Measurements from ENCODE around the gene SUPT20HL2.
"Not testable (repeated sequence)": the region's sequence is repeated elsewhere in the genome, so short reads cannot be mapped to it uniquely, and the experiment has no call there.

- TF ChIP-seq REST (IDR thresholded peaks at IDR 0.05; ENCODE audit: unreplicated experiment); POLR2AphosphoS5 (IDR thresholded peaks at IDR 0.05; ENCODE audit: low read depth); CREB1 (CRISPR knock-in tag; IDR thresholded peaks at IDR 0.05; ENCODE audit: low read depth); EZH2 (IDR thresholded peaks at IDR 0.05; ENCODE audit: low read depth, unreplicated experiment): not testable (repeated sequence)
- TF ChIP-seq, protein P1, sequence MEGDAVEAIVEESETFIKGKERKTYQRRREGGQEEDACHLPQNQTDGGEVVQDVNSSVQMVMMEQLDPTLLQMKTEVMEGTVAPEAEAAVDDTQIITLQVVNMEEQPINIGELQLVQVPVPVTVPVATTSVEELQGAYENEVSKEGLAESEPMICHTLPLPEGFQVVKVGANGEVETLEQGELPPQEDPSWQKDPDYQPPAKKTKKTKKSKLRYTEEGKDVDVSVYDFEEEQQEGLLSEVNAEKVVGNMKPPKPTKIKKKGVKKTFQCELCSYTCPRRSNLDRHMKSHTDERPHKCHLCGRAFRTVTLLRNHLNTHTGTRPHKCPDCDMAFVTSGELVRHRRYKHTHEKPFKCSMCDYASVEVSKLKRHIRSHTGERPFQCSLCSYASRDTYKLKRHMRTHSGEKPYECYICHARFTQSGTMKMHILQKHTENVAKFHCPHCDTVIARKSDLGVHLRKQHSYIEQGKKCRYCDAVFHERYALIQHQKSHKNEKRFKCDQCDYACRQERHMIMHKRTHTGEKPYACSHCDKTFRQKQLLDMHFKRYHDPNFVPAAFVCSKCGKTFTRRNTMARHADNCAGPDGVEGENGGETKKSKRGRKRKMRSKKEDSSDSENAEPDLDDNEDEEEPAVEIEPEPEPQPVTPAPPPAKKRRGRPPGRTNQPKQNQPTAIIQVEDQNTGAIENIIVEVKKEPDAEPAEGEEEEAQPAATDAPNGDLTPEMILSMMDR (conservative IDR thresholded peaks at IDR 0.05; ENCODE audit: low read depth in 2 of 2): not testable (repeated sequence)
Measured at GRCh38 chrX:24362089-24362745, 48.3 kb upstream of the SUPT20HL2 start.

Measured in GM23338 (cell line).